SK-N-MC (cell line): ENCODE data around the gene GATA1.

Experiments used
- EZH2 ChIP-seq: fragments of 200-600 bp; sonication (generic); IDR thresholded peaks from one replicate; pipeline ENCODE4 v1.6.1; 2017; ENCODE audit warnings: antibody characterized with exemption
- FOXP2 ChIP-seq: optimal IDR thresholded peaks from 2 replicates; pipeline ENCODE3; 2011; ENCODE audit warnings: mild to moderate bottlenecking, moderate library complexity; ENCODE audit not compliant: insufficient read depth; ENCODE audit errors: extremely low read length, control extremely low read depth
- POLR2AphosphoS5 ChIP-seq: IDR thresholded peaks from 2 replicates; pipeline ENCODE4 v1.6.1; 2012; ENCODE audit warnings: mild to moderate bottlenecking, low read depth, low read length, borderline replicate concordance

DNA sequence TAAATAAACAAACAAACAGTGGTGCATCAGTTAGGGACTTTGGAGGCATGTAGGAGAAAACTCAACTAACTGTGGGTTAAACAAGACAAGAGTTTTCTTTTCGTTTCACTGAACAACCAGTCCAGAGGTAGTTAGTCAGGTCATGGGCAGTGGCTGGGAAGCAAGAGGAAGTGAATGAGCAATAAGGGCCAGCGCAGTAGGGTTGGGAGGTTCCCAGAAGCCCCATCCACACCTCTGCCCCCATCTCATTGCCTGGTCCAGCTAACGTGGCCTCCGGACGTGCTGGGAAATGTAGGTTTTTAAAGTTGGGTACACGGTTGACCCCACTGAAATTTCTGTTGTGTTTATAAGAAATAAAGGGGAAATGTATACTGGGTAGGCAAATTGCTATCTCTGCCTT, 16.1 kb upstream of the GATA1 start:
- TF ChIP-seq POLR2AphosphoS5 = no peak
- no peak for TF ChIP-seq EZH2
- no peak for TF ChIP-seq FOXP2
